A549 (cell line): ENCODE measurements around the gene PARD6B. TPM values are rescaled to one million over a fixed set of nuclear protein-coding genes. Genes with fewer than 3 reads are reported as not detected.

Experiments
- ATAC-seq, 2 experiments: fragments of 200-7000 bp in 1 of 2; fragments of >200 bp in 1 of 2; cut with Nextera tagmentation in 1 of 2; cut with Tn5 transposase in 1 of 2; 3 replicates each; pipeline versions ENCODE4 v1.8.0 to v1.9.1; 2018 to 2020; ENCODE audit warnings: mild to moderate bottlenecking in 1 of 2, moderate library complexity in 1 of 2
- CTCF ChIA-PET: fragments of 300-600 bp; sonication (Branson Sonifier 250); formaldehyde crosslinking; extraction: SDS; loops from one replicate; lab custom pipeline; 2021; ENCODE audit warnings: antibody characterized with exemption, inconsistent platforms; lab: Yijun Ruan, JAX
- POLR2A ChIA-PET: fragments of 350-600 bp; formaldehyde crosslinking; extraction: SDS; loops from one replicate; lab custom pipeline; 2021; ENCODE audit warnings: antibody characterized with exemption, inconsistent platforms; lab: Yijun Ruan, JAX
- DNase-seq, 2 experiments: peaks; one replicate each; pipeline versions ENCODE4 v3.0.0 to v3.0.0-alpha.2; 2011 to 2016; ENCODE audit warnings: low read depth in 1 of 2, low spot score in 1 of 2
- FAIRE-seq: peaks from 2 replicates; lab custom pipeline; 2011; peaks lifted over from hg19 to GRCh38; lab: Jason Lieb, UNC
- H3K27ac ChIP-seq, 2 experiments: fragments of >200 bp; sonication (Bioruptor Twin); formaldehyde crosslinking; 3 replicates each; pipeline ENCODE4 v1.5.1; 2016 to 2017
- H3K4me1 ChIP-seq: fragments of >200 bp; sonication (Bioruptor Twin); formaldehyde crosslinking; 3 replicates; pipeline ENCODE4 v1.6.1; 2016
- H3K4me2 ChIP-seq: fragments of >200 bp; sonication (Bioruptor Twin); formaldehyde crosslinking; 3 replicates; pipeline ENCODE4 v1.6.1; 2016
- H3K4me3 ChIP-seq: fragments of >200 bp; sonication (Bioruptor Twin); formaldehyde crosslinking; 3 replicates; pipeline ENCODE4 v1.5.1; 2016
- H3K9me3 ChIP-seq: fragments of >200 bp; sonication (Bioruptor Twin); formaldehyde crosslinking; 3 replicates; pipeline ENCODE4 v1.6.1; 2016
- CBX8 ChIP-seq: fragments of 200-600 bp; sonication (generic); IDR thresholded peaks from 2 replicates; pipeline ENCODE4 v1.6.1; 2016
- CEBPB ChIP-seq, 2 experiments: fragments of >200 bp in 1 of 2; sonication (Bioruptor Twin) in 1 of 2; formaldehyde crosslinking in 1 of 2; IDR thresholded peaks; 2 replicates each; pipeline ENCODE4 v1.6.1; 2012 to 2016
- CHD4 ChIP-seq: fragments of 200-600 bp; sonication (generic); IDR thresholded peaks from 2 replicates; pipeline ENCODE4 v1.6.1; 2016; ENCODE audit warnings: antibody characterized with exemption, mild to moderate bottlenecking, borderline replicate concordance
- CTCF ChIP-seq: fragments of >200 bp; sonication (Bioruptor Twin); formaldehyde crosslinking; IDR thresholded peaks from 3 replicates; pipeline ENCODE4 v1.5.1; 2016
- EHF ChIP-seq: fragments of 250-450 bp; sonication (Bioruptor Pico); IDR thresholded peaks from 2 replicates; pipeline ENCODE4 v1.5.0; 2020; ENCODE audit warnings: mild to moderate bottlenecking
- EP300 ChIP-seq, 2 experiments: fragments of >200 bp; sonication (Bioruptor Twin); formaldehyde crosslinking; IDR thresholded peaks; 2 replicates in 1 of 2; 3 replicates in 1 of 2; pipeline ENCODE4 v1.6.1; 2016 to 2017
- FOSB ChIP-seq: fragments of 250-450 bp; sonication (Bioruptor Pico); IDR thresholded peaks from 2 replicates; pipeline ENCODE4 v1.5.0; 2020; ENCODE audit warnings: mild to moderate bottlenecking, moderate library complexity
- FOXS1 ChIP-seq: fragments of 250-450 bp; sonication (Bioruptor Pico); IDR thresholded peaks from 2 replicates; pipeline ENCODE4 v1.5.0; 2020; ENCODE audit warnings: mild to moderate bottlenecking, moderate library complexity
- GATA3 ChIP-seq: IDR thresholded peaks from 2 replicates; pipeline ENCODE4 v1.6.1; 2012; ENCODE audit warnings: borderline replicate concordance
- HEYL ChIP-seq: fragments of 250-450 bp; sonication (Bioruptor Pico); IDR thresholded peaks from 2 replicates; pipeline ENCODE4 v1.8.0; 2021; ENCODE audit warnings: mild to moderate bottlenecking, moderate library complexity
- HOXB5 ChIP-seq: fragments of 250-450 bp; sonication (Bioruptor Pico); IDR thresholded peaks from 2 replicates; pipeline ENCODE4 v1.5.0; 2020; ENCODE audit warnings: mild to moderate bottlenecking, moderate library complexity
- JUN ChIP-seq, 2 experiments: fragments of >200 bp; sonication (Bioruptor Twin); formaldehyde crosslinking; IDR thresholded peaks; 2 replicates in 1 of 2; 3 replicates in 1 of 2; pipeline ENCODE4 v1.6.1; 2016 to 2017
- JUNB ChIP-seq: fragments of >200 bp; sonication (Bioruptor Twin); formaldehyde crosslinking; IDR thresholded peaks from 2 replicates; pipeline ENCODE4 v1.6.1; 2016
- KDM1A ChIP-seq: fragments of 200-600 bp; sonication (generic); IDR thresholded peaks from 2 replicates; pipeline ENCODE4 v1.6.1; 2016; ENCODE audit warnings: low read depth, mild to moderate bottlenecking
- MAFK ChIP-seq: fragments of 450-650 bp; IDR thresholded peaks from 2 replicates; pipeline ENCODE4 v1.6.1; 2014; ENCODE audit not compliant: partially characterized antibody
- MYC ChIP-seq: IDR thresholded peaks from 2 replicates; pipeline ENCODE4 v1.6.1; 2012; ENCODE audit warnings: mild to moderate bottlenecking, inconsistent platforms, low read length, improper control_type of control experiment, borderline replicate concordance
- PBX3 ChIP-seq: IDR thresholded peaks from 2 replicates; pipeline ENCODE4 v1.6.1; 2012
- PHF8 ChIP-seq: fragments of 200-600 bp; sonication (generic); IDR thresholded peaks from 2 replicates; pipeline ENCODE4 v1.6.1; 2016; ENCODE audit warnings: low read depth, mild to moderate bottlenecking, antibody characterized with exemption, moderate library complexity, borderline replicate concordance
- POLR2A ChIP-seq: IDR thresholded peaks from 2 replicates; pipeline ENCODE4 v1.6.1; 2012; ENCODE audit warnings: mild to moderate bottlenecking, low read length
- RARB ChIP-seq: fragments of 250-450 bp; sonication (Bioruptor Pico); IDR thresholded peaks from 2 replicates; pipeline ENCODE4 v1.8.0; 2021; ENCODE audit warnings: mild to moderate bottlenecking, moderate library complexity
- RFX5 ChIP-seq: fragments of 450-650 bp; IDR thresholded peaks from 2 replicates; pipeline ENCODE4 v1.7.1; 2014; ENCODE audit warnings: antibody characterized with exemption, mild to moderate bottlenecking, moderate library complexity
- RNF2 ChIP-seq: fragments of 200-600 bp; sonication (generic); IDR thresholded peaks from 2 replicates; pipeline ENCODE4 v1.6.1; 2016; ENCODE audit warnings: low read depth, mild to moderate bottlenecking, antibody characterized with exemption, moderate library complexity, borderline replicate concordance
- SMC3 ChIP-seq: fragments of >200 bp; sonication (Bioruptor Twin); formaldehyde crosslinking; IDR thresholded peaks from 3 replicates; pipeline ENCODE4 v1.6.1; 2018; ENCODE audit warnings: inconsistent platforms
- TFCP2L1 ChIP-seq: fragments of 250-450 bp; sonication (Bioruptor Pico); IDR thresholded peaks from 2 replicates; pipeline ENCODE4 v1.5.0; 2021; ENCODE audit warnings: mild to moderate bottlenecking
- WGBS: methylation state at CpG from one replicate; pipeline ENCODE4 v1.1.6; 2017; ENCODE audit errors: missing lambda C conversion rate; 5-methylcytosine and 5-hydroxymethylcytosine counted together
- polyA plus RNA-seq, 4 experiments: library from polyadenylated mRNA; depleted of rRNA in 3 of 4; stranded (reverse); fragments of >200 nt; fragmentation: RNase III in 1 of 4; extraction: RNeasy Plus Mini Kit Qiagen cat#74134 plus additional on column Dnase treatment in 1 of 4; gene quantifications; 2 replicates in 3 of 4; 3 replicates in 1 of 4; pipeline ENCODE4 v1.2.3, GENCODE V29; 2011 to 2017
- TF ChIP-seq, protein P1 (sequence below): fragments of >200 bp; sonication (Bioruptor Twin); formaldehyde crosslinking; IDR thresholded peaks from 2 replicates; pipeline ENCODE4 v1.6.1; 2016
- TF ChIP-seq, protein P2 (sequence below): fragments of 200-600 bp; sonication (generic); IDR thresholded peaks from 2 replicates; pipeline ENCODE4 v1.6.1; 2016; ENCODE audit warnings: antibody characterized with exemption, mild to moderate bottlenecking, moderate library complexity
- TF ChIP-seq, protein P3 (sequence below): IDR thresholded peaks from 2 replicates; pipeline ENCODE4 v1.6.1; 2012
- TF ChIP-seq, protein P4 (sequence below): fragments of >200 bp; sonication (Bioruptor Twin); formaldehyde crosslinking; IDR thresholded peaks from 3 replicates; pipeline ENCODE4 v1.6.1; 2016
- TF ChIP-seq, protein P5 (sequence below): IDR thresholded peaks from 2 replicates; pipeline ENCODE4 v1.6.1; 2012; ENCODE audit warnings: low read depth, borderline replicate concordance

The PARD6B gene
- polyA plus RNA-seq, 2 of the 4 experiments (the other 2 are of a cell fraction), result 3.1 to 6.4 TPM

DNA sequence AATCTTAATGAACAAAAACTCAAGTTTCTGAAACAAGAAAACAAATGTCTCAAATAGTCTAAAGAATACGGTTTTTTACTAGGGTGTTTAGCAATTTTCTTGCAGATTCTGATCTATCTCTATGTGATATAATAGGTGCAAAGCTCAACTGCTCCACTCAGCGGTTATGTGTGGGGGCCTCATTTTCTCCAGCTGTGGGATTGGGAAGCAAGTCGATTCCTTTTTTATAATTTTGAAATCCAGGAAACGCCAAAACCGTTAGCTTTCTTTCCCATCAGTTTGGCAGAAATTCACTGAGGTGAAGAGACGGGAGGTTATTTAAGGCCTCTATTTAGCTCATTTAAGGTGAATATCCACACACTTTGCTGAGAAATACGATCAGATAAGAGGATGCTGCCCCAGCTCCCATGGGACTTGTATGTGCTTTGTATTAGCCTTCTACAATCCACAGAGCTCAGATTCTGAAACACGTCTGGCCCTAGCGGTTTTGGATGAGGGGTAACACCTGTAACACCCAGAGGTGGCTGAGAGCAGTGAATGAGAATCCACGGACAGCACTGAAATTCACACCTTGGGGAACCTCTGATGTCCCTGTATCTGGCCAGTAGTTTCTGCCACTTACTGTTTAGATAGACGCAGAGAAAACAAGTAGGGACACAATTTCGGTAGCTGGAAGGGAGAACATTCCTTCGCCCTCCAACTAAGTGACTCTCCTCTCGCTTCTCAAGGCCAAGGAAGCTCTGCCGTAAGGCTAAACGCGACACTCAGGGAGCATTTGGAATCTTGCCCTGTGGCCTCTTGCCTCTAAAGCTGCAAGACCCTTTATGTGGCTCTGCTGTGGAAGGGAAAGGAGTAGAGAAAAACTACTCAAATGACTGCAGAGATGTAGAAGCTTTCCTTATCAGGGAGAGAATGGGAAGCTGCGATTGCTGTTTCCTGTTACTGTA lies 56.9 kb downstream of the PARD6B start:
- DNase-seq, result peak; percentile 88 to 90
- ChIA-PET POLR2A (interaction anchor here (0.5 to 1.9 kb wide), 9 partner anchors 25 to 598 kb away, joined by 3 to 8 read pairs (median 4); partner anchors contain the start of gene CEBPB), CTCF (interaction anchor here (0.6 to 15.3 kb wide), 67 partner anchors 9 to 699 kb away, joined by 3 to 347 read pairs (median 4); partner anchors contain the start of genes CEBPB and RIPOR3)
- peaks cover 29% of the 10 kb centered on the region for H3K4me1 ChIP-seq
- ATAC-seq, result peak; percentile 66 to 73
- H3K4me2 ChIP-seq, result peak overlapping the region; percentile 73
- no peak overlapping the region for H3K4me3 ChIP-seq
- 26% methylated on average over 18 of the region's 18 CpGs for WGBS
- H3K9me3 ChIP-seq, result no peaks in the 10 kb centered on the region
- peak overlapping the region; percentile 90 for H3K27ac ChIP-seq
- no peak for FAIRE-seq
- TF ChIP-seq KDM1A (no peak), FOXS1 (CRISPR knock-in tag) (no peak), SMC3 (peak; percentile 98), CTCF (peak; percentile 97), GATA3 (peak; percentile 81), MAFK (no peak), TFCP2L1 (no peak), PHF8 (no peak), POLR2A (no peak), EHF (CRISPR knock-in tag) (no peak), HEYL (CRISPR knock-in tag) (no peak), CEBPB (IDR thresholded peaks at IDR 0.05) (peak; percentile 62 to 91; a peak in 3 of 4 replicates), FOSB (CRISPR knock-in tag) (no peak), CHD4 (no peak), HOXB5 (CRISPR knock-in tag) (no peak), EP300 (IDR thresholded peaks at IDR 0.05) (no peak), RARB (no peak), CBX8 (no peak), PBX3 (no peak), RFX5 (no peak), JUNB (no peak), RNF2 (no peak), MYC (no peak), JUN (IDR thresholded peaks at IDR 0.05) (no peak)
- TF ChIP-seq, protein P1, sequence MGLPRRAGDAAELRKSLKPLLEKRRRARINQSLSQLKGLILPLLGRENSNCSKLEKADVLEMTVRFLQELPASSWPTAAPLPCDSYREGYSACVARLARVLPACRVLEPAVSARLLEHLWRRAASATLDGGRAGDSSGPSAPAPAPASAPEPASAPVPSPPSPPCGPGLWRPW, result no peak
- TF ChIP-seq, protein P2, sequence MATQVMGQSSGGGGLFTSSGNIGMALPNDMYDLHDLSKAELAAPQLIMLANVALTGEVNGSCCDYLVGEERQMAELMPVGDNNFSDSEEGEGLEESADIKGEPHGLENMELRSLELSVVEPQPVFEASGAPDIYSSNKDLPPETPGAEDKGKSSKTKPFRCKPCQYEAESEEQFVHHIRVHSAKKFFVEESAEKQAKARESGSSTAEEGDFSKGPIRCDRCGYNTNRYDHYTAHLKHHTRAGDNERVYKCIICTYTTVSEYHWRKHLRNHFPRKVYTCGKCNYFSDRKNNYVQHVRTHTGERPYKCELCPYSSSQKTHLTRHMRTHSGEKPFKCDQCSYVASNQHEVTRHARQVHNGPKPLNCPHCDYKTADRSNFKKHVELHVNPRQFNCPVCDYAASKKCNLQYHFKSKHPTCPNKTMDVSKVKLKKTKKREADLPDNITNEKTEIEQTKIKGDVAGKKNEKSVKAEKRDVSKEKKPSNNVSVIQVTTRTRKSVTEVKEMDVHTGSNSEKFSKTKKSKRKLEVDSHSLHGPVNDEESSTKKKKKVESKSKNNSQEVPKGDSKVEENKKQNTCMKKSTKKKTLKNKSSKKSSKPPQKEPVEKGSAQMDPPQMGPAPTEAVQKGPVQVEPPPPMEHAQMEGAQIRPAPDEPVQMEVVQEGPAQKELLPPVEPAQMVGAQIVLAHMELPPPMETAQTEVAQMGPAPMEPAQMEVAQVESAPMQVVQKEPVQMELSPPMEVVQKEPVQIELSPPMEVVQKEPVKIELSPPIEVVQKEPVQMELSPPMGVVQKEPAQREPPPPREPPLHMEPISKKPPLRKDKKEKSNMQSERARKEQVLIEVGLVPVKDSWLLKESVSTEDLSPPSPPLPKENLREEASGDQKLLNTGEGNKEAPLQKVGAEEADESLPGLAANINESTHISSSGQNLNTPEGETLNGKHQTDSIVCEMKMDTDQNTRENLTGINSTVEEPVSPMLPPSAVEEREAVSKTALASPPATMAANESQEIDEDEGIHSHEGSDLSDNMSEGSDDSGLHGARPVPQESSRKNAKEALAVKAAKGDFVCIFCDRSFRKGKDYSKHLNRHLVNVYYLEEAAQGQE, result no peak
- TF ChIP-seq, protein P3, sequence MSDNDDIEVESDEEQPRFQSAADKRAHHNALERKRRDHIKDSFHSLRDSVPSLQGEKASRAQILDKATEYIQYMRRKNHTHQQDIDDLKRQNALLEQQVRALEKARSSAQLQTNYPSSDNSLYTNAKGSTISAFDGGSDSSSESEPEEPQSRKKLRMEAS, result peak; percentile 48
- TF ChIP-seq, protein P4, sequence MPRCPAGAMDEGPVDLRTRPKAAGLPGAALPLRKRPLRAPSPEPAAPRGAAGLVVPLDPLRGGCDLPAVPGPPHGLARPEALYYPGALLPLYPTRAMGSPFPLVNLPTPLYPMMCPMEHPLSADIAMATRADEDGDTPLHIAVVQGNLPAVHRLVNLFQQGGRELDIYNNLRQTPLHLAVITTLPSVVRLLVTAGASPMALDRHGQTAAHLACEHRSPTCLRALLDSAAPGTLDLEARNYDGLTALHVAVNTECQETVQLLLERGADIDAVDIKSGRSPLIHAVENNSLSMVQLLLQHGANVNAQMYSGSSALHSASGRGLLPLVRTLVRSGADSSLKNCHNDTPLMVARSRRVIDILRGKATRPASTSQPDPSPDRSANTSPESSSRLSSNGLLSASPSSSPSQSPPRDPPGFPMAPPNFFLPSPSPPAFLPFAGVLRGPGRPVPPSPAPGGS, result no peak
- TF ChIP-seq, protein P5, sequence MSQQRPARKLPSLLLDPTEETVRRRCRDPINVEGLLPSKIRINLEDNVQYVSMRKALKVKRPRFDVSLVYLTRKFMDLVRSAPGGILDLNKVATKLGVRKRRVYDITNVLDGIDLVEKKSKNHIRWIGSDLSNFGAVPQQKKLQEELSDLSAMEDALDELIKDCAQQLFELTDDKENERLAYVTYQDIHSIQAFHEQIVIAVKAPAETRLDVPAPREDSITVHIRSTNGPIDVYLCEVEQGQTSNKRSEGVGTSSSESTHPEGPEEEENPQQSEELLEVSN, result no peak
